Measurements from ENCODE around the gene CAGE1. TPM values are rescaled to one million over a fixed set of nuclear protein-coding genes. Genes with fewer than 3 reads are reported as not detected.
A peak's percentile ranks its signal among the peaks of the same experiment; 100 is the strongest.

The CAGE1 gene
- total RNA-seq, 2 donors from 2014 or later: 0.15 to 0.22 TPM

GRCh38 chr6:7314414-7314813 lies 75.1 kb downstream of the CAGE1 start:
- no peak overlapping the region for H3K27ac ChIP-seq (ENCODE audit: low read depth, low read length)
- no peak overlapping the region for H3K27ac Mint-ChIP-seq
- no peaks in the 10 kb centered on the region for H3K27me3 ChIP-seq (ENCODE audit: control insufficient read depth, insufficient read depth, low read length, poor library complexity, severe bottlenecking)
- DNase-seq: no peak
- H3K9me3 Mint-ChIP-seq: peaks cover 7% of the 10 kb centered on the region
- H3K4me1 ChIP-seq (ENCODE audit: control insufficient read depth, insufficient read depth, low read length): no peaks in the 10 kb centered on the region
- peaks cover 2% of the 10 kb centered on the region for H3K27me3 Mint-ChIP-seq (ENCODE audit: insufficient read depth)
- no peak overlapping the region for H3K4me3 ChIP-seq (ENCODE audit: low read length)
- peaks cover 17% of the 10 kb centered on the region for H3K36me3 ChIP-seq (ENCODE audit: control insufficient read depth, insufficient read depth, low read length)
- H3K4me1 Mint-ChIP-seq: peaks cover 9% of the 10 kb centered on the region
- peaks cover 12% of the 10 kb centered on the region for H3K36me3 Mint-ChIP-seq (ENCODE audit: low read depth)
- no peak for TF ChIP-seq CTCF (conservative IDR thresholded peaks at IDR 0.05)
- no peaks in the 10 kb centered on the region for H3K9me3 ChIP-seq (ENCODE audit: control insufficient read depth, low read length)
- 93 to 97% methylated on average over 6 to 7 of the region's 7 CpGs for WGBS, 2 experiments (ENCODE audit: insufficient coverage in 1 of 2, insufficient read length in 1 of 2)
- H3K9ac ChIP-seq (ENCODE audit: extremely low read depth, low read length, poor library complexity, severe bottlenecking): no peak overlapping the region
- H3K4me3 Mint-ChIP-seq: no peak overlapping the region

DNA sequence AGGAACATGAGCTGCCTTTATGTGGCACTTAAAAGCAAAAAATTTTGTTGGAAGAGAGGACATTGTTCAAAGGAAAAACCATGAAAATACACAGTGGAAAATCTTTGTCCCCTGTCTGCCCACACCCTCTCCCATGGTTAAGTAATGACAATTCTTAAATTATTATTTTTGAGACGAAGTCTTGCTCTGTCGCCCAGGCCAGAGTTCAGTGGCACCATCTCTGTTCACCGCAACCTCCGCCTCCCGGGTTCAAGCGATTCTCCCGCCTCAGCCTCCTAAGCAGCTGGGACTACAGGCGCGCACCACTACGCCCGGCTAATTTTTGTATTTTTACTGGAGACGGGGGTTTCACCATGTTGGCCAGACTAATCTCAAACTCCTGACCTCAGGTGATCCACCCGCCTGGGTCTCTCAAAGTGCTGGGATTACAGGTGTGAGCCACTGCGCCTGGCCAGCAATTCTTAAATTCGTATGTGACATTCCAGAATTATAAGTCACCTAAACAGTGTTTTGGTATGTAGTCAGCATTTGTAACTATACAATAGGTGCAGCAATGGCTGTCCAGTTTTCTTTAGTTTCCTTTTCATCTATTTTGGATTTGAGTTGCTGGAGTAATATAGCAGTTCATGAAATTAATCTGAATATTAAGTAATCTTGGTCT lies 75.9 kb downstream of the CAGE1 start:
- 89 to 90% methylated on average over 14 to 15 of the region's 15 CpGs for WGBS, 2 experiments (ENCODE audit: insufficient coverage in 1 of 2, insufficient read length in 1 of 2)
- peak overlapping the region; percentile 85 for H3K27ac Mint-ChIP-seq
- peak overlapping the region; percentile 92 for H3K4me3 Mint-ChIP-seq

More for the DNA sequence above, 75.9 kb downstream of the CAGE1 start:
- no peaks in the 10 kb centered on the region for H3K27me3 ChIP-seq (ENCODE audit: control insufficient read depth, insufficient read depth, low read length, poor library complexity, severe bottlenecking)
- TF ChIP-seq CTCF (conservative IDR thresholded peaks at IDR 0.05): no peak
- Mint-ChIP-seq H3K4me1 (peaks cover 10% of the 10 kb centered on the region), H3K27me3 (ENCODE audit: insufficient read depth) (peaks cover 1% of the 10 kb centered on the region), H3K9me3 (peaks cover 7% of the 10 kb centered on the region), H3K36me3 (ENCODE audit: low read depth) (peaks cover 20% of the 10 kb centered on the region)
- no peaks in the 10 kb centered on the region for H3K4me1 ChIP-seq (ENCODE audit: control insufficient read depth, insufficient read depth, low read length)
- H3K9ac ChIP-seq (ENCODE audit: extremely low read depth, low read length, poor library complexity, severe bottlenecking): peak overlapping the region; percentile 84
- no peaks in the 10 kb centered on the region for H3K9me3 ChIP-seq (ENCODE audit: control insufficient read depth, low read length)
- DNase-seq: no peak
- peak overlapping the region; percentile 87 for H3K27ac ChIP-seq (ENCODE audit: low read depth, low read length)
- peaks cover 25% of the 10 kb centered on the region for H3K36me3 ChIP-seq (ENCODE audit: control insufficient read depth, insufficient read depth, low read length)
- peak overlapping the region; percentile 96 for H3K4me3 ChIP-seq (ENCODE audit: low read length)
